H9 (cell line): Measurements from ENCODE around the gene PRKCA. TPM values are rescaled to one million over a fixed set of nuclear protein-coding genes. Genes with fewer than 3 reads are reported as not detected.

Source experiments
- DNase-seq: peaks from one replicate; pipeline ENCODE4 v3.0.0-alpha.2; 2017
- H2AFZ ChIP-seq: one replicate; pipeline ENCODE4 v1.6.1; 2013; ENCODE audit warnings: mild to moderate bottlenecking, low read length, control low read depth, moderate library complexity
- H2AK5ac ChIP-seq: 2 replicates; pipeline ENCODE4 v1.6.1; 2013; ENCODE audit warnings: low read length, control low read depth, mixed read lengths; ENCODE audit not compliant: insufficient read length
- H2BK120ac ChIP-seq: one replicate; pipeline ENCODE4 v1.6.1; 2013; ENCODE audit warnings: low read depth, mild to moderate bottlenecking, low read length, control low read depth, inconsistent platforms; ENCODE audit not compliant: poor library complexity, severe bottlenecking
- H2BK12ac ChIP-seq: 2 replicates; pipeline ENCODE4 v1.6.1; 2013; ENCODE audit warnings: low read length, control low read depth, mixed read lengths, low read depth; ENCODE audit not compliant: insufficient read length
- H2BK15ac ChIP-seq: 2 replicates; pipeline ENCODE4 v1.6.1; 2013; ENCODE audit warnings: low read depth, low read length, control low read depth
- H2BK20ac ChIP-seq: one replicate; pipeline ENCODE4 v1.6.1; 2013; ENCODE audit warnings: low read depth, mild to moderate bottlenecking, low read length, control low read depth, inconsistent platforms; ENCODE audit not compliant: poor library complexity, severe bottlenecking
- H2BK5ac ChIP-seq: 2 replicates; pipeline ENCODE4 v1.6.1; 2013; ENCODE audit warnings: low read length, control low read depth, mixed read lengths; ENCODE audit not compliant: insufficient read length
- H3K14ac ChIP-seq: 2 replicates; pipeline ENCODE4 v1.6.1; 2013; ENCODE audit warnings: low read length, control low read depth; ENCODE audit not compliant: insufficient read depth
- H3K18ac ChIP-seq: 2 replicates; pipeline ENCODE4 v1.6.1; 2013; ENCODE audit warnings: low read depth, mild to moderate bottlenecking, mixed read lengths, low read length, control low read depth; ENCODE audit not compliant: insufficient read length
- H3K23ac ChIP-seq: 2 replicates; pipeline ENCODE4 v1.6.1; 2013; ENCODE audit warnings: low read length, control low read depth, mixed read lengths, low read depth; ENCODE audit not compliant: insufficient read length
- H3K23me2 ChIP-seq: 2 replicates; pipeline ENCODE4 v1.6.1; 2013; ENCODE audit warnings: low read depth, mild to moderate bottlenecking, mixed read lengths, low read length, control low read depth; ENCODE audit not compliant: insufficient read length, poor library complexity, severe bottlenecking
- H3K27ac ChIP-seq: 2 replicates; pipeline ENCODE4 v1.5.1; 2013; ENCODE audit warnings: low read length, control low read depth, mixed read lengths, low read depth; ENCODE audit not compliant: insufficient read length
- H3K27me3 ChIP-seq: 2 replicates; pipeline ENCODE4 v1.6.1; 2013; ENCODE audit warnings: low read length, control low read depth, inconsistent platforms; ENCODE audit not compliant: insufficient read depth
- H3K4ac ChIP-seq: 2 replicates; pipeline ENCODE4 v1.6.1; 2013; ENCODE audit warnings: low read depth, mild to moderate bottlenecking, control low read depth, inconsistent platforms, low read length, moderate library complexity
- H3K4me1 ChIP-seq: 2 replicates; pipeline ENCODE4 v1.6.1; 2013; ENCODE audit warnings: low read length, control low read depth, inconsistent platforms; ENCODE audit not compliant: insufficient read depth
- H3K4me2 ChIP-seq: 2 replicates; pipeline ENCODE4 v1.6.1; 2013; ENCODE audit warnings: low read length, control low read depth, mixed read lengths; ENCODE audit not compliant: insufficient read length, insufficient read depth
- H3K56ac ChIP-seq: 2 replicates; pipeline ENCODE4 v1.6.1; 2013; ENCODE audit warnings: low read depth, mild to moderate bottlenecking, mixed read lengths, low read length, control low read depth; ENCODE audit not compliant: insufficient read length
- H3K79me1 ChIP-seq: 2 replicates; pipeline ENCODE4 v1.6.1; 2013; ENCODE audit warnings: low read depth, mild to moderate bottlenecking, moderate library complexity, low read length, control low read depth, inconsistent platforms; ENCODE audit not compliant: insufficient read depth, poor library complexity, severe bottlenecking
- H3K79me2 ChIP-seq: 2 replicates; pipeline ENCODE4 v1.6.1; 2013; ENCODE audit warnings: low read length, control low read depth, inconsistent platforms; ENCODE audit not compliant: insufficient read depth
- H3K9ac ChIP-seq: 2 replicates; pipeline ENCODE4 v1.6.1; 2013; ENCODE audit warnings: low read length, control low read depth, mixed read lengths; ENCODE audit not compliant: insufficient read length; ENCODE audit errors: extremely low read depth
- H3K9me3 ChIP-seq: one replicate; pipeline ENCODE4 v1.6.1; 2013; ENCODE audit warnings: low read depth, low read length, inconsistent platforms; ENCODE audit not compliant: control insufficient read depth
- H3T11ph ChIP-seq: one replicate; pipeline ENCODE4 v1.6.1; 2013; ENCODE audit warnings: mild to moderate bottlenecking, low read length, control low read depth, inconsistent platforms
- H4K20me1 ChIP-seq: one replicate; pipeline ENCODE4 v1.6.1; 2013; ENCODE audit not compliant: control insufficient read depth, insufficient read length, insufficient read depth
- H4K5ac ChIP-seq: 2 replicates; pipeline ENCODE4 v1.6.1; 2013; ENCODE audit warnings: low read depth, mild to moderate bottlenecking, mixed read lengths, low read length, control low read depth; ENCODE audit not compliant: insufficient read length
- H4K8ac ChIP-seq: replicated peaks from 2 replicates; pipeline ENCODE4 v1.6.1; 2013; ENCODE audit warnings: low read length, control low read depth, mixed read lengths, low read depth; ENCODE audit not compliant: insufficient read length
- H4K91ac ChIP-seq: 2 replicates; pipeline ENCODE4 v1.6.1; 2013; ENCODE audit warnings: low read depth, mild to moderate bottlenecking, moderate library complexity, mixed read lengths, low read length, control low read depth; ENCODE audit not compliant: insufficient read length
- H3K27ac Mint-ChIP-seq, 3 experiments: 2 replicates in 2 of 3; 3 replicates in 1 of 3; pipeline ENCODE4 v1.8.0; 2020 to 2021; ENCODE audit warnings: mixed read lengths in 3 of 3, mild to moderate bottlenecking in 1 of 3, moderate library complexity in 1 of 3
- H3K27me3 Mint-ChIP-seq: 2 replicates; pipeline ENCODE4 v1.8.0; 2021; ENCODE audit warnings: low read depth, mild to moderate bottlenecking, moderate library complexity, mixed read lengths
- H3K36me3 Mint-ChIP-seq, 3 experiments: 2 replicates in 2 of 3; 3 replicates in 1 of 3; pipeline ENCODE4 v1.8.0; 2020 to 2021; ENCODE audit warnings: low read depth in 3 of 3, mixed read lengths in 3 of 3; ENCODE audit not compliant: insufficient read depth in 1 of 3
- H3K4me1 Mint-ChIP-seq, 2 experiments: 2 replicates each; pipeline ENCODE4 v1.8.0; 2020; ENCODE audit warnings: mixed read lengths in 2 of 2
- H3K4me3 Mint-ChIP-seq, 2 experiments: 2 replicates in 1 of 2; 3 replicates in 1 of 2; pipeline ENCODE4 v1.8.0; 2020 to 2021; ENCODE audit warnings: mild to moderate bottlenecking in 2 of 2, mixed read lengths in 2 of 2, moderate library complexity in 1 of 2
- H3K9me3 Mint-ChIP-seq, 2 experiments: 2 replicates in 1 of 2; 3 replicates in 1 of 2; pipeline ENCODE4 v1.8.0; 2020; ENCODE audit warnings: mild to moderate bottlenecking in 2 of 2, mixed read lengths in 2 of 2, moderate library complexity in 1 of 2
- CTCF ChIP-seq: fragments of 200-600 bp; sonication (generic); conservative IDR thresholded peaks from 3 replicates; pipeline ENCODE4 v1.8.0; 2021; ENCODE audit warnings: antibody characterized with exemption, mild to moderate bottlenecking
- WGBS: extraction: QIAGEN DNeasy Blood & Tissue Kit; methylation state at CpG from one replicate; pipeline ENCODE4 v1.1.7; 2013; ENCODE audit warnings: missing lambda C conversion rate, low lambda C conversion rate, mixed read lengths; ENCODE audit not compliant: insufficient read length; ENCODE audit errors: extremely low coverage; 5-methylcytosine and 5-hydroxymethylcytosine counted together
- total RNA-seq: library from RNA; stranded (reverse); gene quantifications from 2 replicates; pipeline ENCODE4 v1.2.1, GENCODE V29; 2021

PRKCA gene
- total RNA-seq, 1 experiment from 2014 or later: 10.5 TPM

GRCh38 chr17:66283971-66284370, 18.4 kb upstream of the PRKCA start:
- Mint-ChIP-seq H3K9me3 (no peaks in the 10 kb centered on the region), H3K27ac (peak overlapping the region in 1 of 3 experiments; percentile 59; a peak in 2 of 7 replicates), H3K4me3 (no peak overlapping the region), H3K36me3 (no peaks in the 10 kb centered on the region), H3K4me1 (no peaks in the 10 kb centered on the region), H3K27me3 (no peaks in the 10 kb centered on the region)
- no peak overlapping the region for H3K4ac ChIP-seq
- H3K23me2 ChIP-seq: no peaks in the 10 kb centered on the region
- no peak overlapping the region for H3K56ac ChIP-seq
- no peak overlapping the region for H4K5ac ChIP-seq
- H2BK120ac ChIP-seq: no peak overlapping the region
- H3T11ph ChIP-seq: no peak overlapping the region
- no peak overlapping the region for H2BK12ac ChIP-seq
- no peak overlapping the region for H3K4me2 ChIP-seq
- H3K9me3 ChIP-seq: no peaks in the 10 kb centered on the region
- WGBS: no CpG with 5 or more reads among the region's 2 CpGs
- no peak overlapping the region for H3K23ac ChIP-seq
- H2BK5ac ChIP-seq: no peak overlapping the region
- H2AFZ ChIP-seq: no peak overlapping the region
- H2BK20ac ChIP-seq: no peak overlapping the region
- no peak for DNase-seq
- no peak overlapping the region for H3K27ac ChIP-seq
- TF ChIP-seq CTCF: no peak
- H4K20me1 ChIP-seq: no peaks in the 10 kb centered on the region
- H4K8ac ChIP-seq: no peak overlapping the region
- H2BK15ac ChIP-seq: no peak overlapping the region
- no peak overlapping the region for H2AK5ac ChIP-seq
- H3K79me1 ChIP-seq: no peaks in the 10 kb centered on the region
- no peak overlapping the region for H4K91ac ChIP-seq
- H3K18ac ChIP-seq: no peak overlapping the region
- H3K9ac ChIP-seq: no peak overlapping the region
- H3K27me3 ChIP-seq: no peaks in the 10 kb centered on the region
- H3K14ac ChIP-seq: no peak overlapping the region
- H3K79me2 ChIP-seq: no peaks in the 10 kb centered on the region
- no peaks in the 10 kb centered on the region for H3K4me1 ChIP-seq
